Sigmoid colon (tissue), 3 donors: Measurements from ENCODE around the gene UNC80.

Source experiments
- POLR2A ChIP-seq, 2 donors: fragments of 450-650 bp; IDR thresholded peaks; one replicate each; pipeline ENCODE4 v1.6.1; 2016; ENCODE audit warnings: antibody characterized with exemption in 2 of 2, mild to moderate bottlenecking in 2 of 2, moderate library complexity in 2 of 2
- TF ChIP-seq, protein P1 (sequence below), 4 experiments: fragments of 450-650 bp in 3 of 4; fragments of 200-600 bp in 1 of 4; IDR thresholded peaks; one replicate each; pipeline ENCODE4 v1.5.1; 2016 to 2019; ENCODE audit warnings: antibody characterized with exemption in 4 of 4, mild to moderate bottlenecking in 3 of 4, moderate library complexity in 2 of 4

GRCh38 chr2:209834767-209835166 lies 63.1 kb downstream of the UNC80 start:
- TF ChIP-seq POLR2A (IDR thresholded peaks at IDR 0.05), result no peak
- TF ChIP-seq, protein P1, sequence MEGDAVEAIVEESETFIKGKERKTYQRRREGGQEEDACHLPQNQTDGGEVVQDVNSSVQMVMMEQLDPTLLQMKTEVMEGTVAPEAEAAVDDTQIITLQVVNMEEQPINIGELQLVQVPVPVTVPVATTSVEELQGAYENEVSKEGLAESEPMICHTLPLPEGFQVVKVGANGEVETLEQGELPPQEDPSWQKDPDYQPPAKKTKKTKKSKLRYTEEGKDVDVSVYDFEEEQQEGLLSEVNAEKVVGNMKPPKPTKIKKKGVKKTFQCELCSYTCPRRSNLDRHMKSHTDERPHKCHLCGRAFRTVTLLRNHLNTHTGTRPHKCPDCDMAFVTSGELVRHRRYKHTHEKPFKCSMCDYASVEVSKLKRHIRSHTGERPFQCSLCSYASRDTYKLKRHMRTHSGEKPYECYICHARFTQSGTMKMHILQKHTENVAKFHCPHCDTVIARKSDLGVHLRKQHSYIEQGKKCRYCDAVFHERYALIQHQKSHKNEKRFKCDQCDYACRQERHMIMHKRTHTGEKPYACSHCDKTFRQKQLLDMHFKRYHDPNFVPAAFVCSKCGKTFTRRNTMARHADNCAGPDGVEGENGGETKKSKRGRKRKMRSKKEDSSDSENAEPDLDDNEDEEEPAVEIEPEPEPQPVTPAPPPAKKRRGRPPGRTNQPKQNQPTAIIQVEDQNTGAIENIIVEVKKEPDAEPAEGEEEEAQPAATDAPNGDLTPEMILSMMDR (IDR thresholded peaks at IDR 0.05), result no peak
